Left colon (tissue), 2 donors: ENCODE measurements around the gene SLC25A2. TPM values are rescaled to one million over a fixed set of nuclear protein-coding genes. Genes with fewer than 3 reads are reported as not detected.
A peak's percentile ranks its signal among the peaks of the same experiment; 100 is the strongest.
"Not testable (repeated sequence)": the region's sequence is repeated elsewhere in the genome, so short reads cannot be mapped to it uniquely, and the experiment has no call there.

ENCODE experiments used
- ATAC-seq: fragments of 200-7000 bp; cut with Tn5 transposase; one replicate; pipeline ENCODE4 v1.9.1; 2020; ENCODE audit warnings: mild to moderate bottlenecking, moderate library complexity
- DNase-seq, 2 donors: peaks; one replicate each; pipeline ENCODE4 v3.0.0-alpha.2; 2020
- intact Hi-C, 2 donors: fragments of 100-400 bp; cut with DNase I in 1 of 2; cut with micrococcal nuclease in 1 of 2; formaldehyde crosslinking; loops; one replicate each; pipeline versions ENCODE4 v1.11.2 to v1.14.0; 2022; cut with DNase I, micrococcal nuclease
- total RNA-seq, 2 donors: library from RNA; stranded (reverse); fragmentation: NEBNext Ultra II Directional; extraction: Animal tissue kit (Norgen Biotek cat#: 25700); gene quantifications; one replicate each; pipeline ENCODE4 v1.2.1, GENCODE V29; 2021
- donor health status: DM: no; HTN: no; CAD: no.
- donor health status: DM: yes; HTN: yes; CAD: no.

The SLC25A2 gene
- total RNA-seq, 2 donors from 2014 or later = 0.95 to 1.4 TPM

GRCh38 chr5:141320225-141321169 is 16.6 kb upstream of the SLC25A2 start, which contains the start of gene TAF7:
Gene TAF7, minus strand, starts transcription at chr5:141320784. Its CDS starts 740 bp downstream, at chr5:141320044.
- ATAC-seq (peak; percentile 99), DNase-seq (peak; percentile 91 to 93)
- intact Hi-C loops = loop anchor here in 1 of 2 donors (10.0 kb wide), 2 partner anchors 204 to 244 kb away; no protein-coding TSS in a partner anchor

- intact Hi-C loops = loop anchor here in 1 of 2 donors (10.0 kb wide), 2 partner anchors 205 to 245 kb away; no protein-coding TSS in a partner anchor
- ATAC-seq (no peak), DNase-seq (no peak)
These were observed 15.8 kb upstream of the SLC25A2 start for GRCh38 chr5:141319699-141320098.

GRCh38 chr5:141319202-141319601 is 15.4 kb upstream of the SLC25A2 start:
- DNase-seq = no peak
- intact Hi-C loops = no loop called here
- ATAC-seq = no peak

GRCh38 chr5:141316963-141317362 is 13.1 kb upstream of the SLC25A2 start:
- ATAC-seq, DNase-seq, intact Hi-C loops: not testable (repeated sequence)

GRCh38 chr5:141313711-141314110 is 9.9 kb upstream of the SLC25A2 start:
- intact Hi-C loops = no loop called here
- DNase-seq = no peak
- no peak for ATAC-seq

- intact Hi-C loops = no loop called here
- DNase-seq (no peak), ATAC-seq (no peak)
These were observed 2.8 kb upstream of the SLC25A2 start for GRCh38 chr5:141306630-141307029.

- ATAC-seq = no peak
- intact Hi-C loops = no loop called here
- DNase-seq = no peak
These were observed 5.5 kb downstream of the SLC25A2 start for GRCh38 chr5:141298376-141298775.

GRCh38 chr5:141272906-141273305 is 30.9 kb downstream of the SLC25A2 start:
- intact Hi-C loops = no loop called here
- no peak for DNase-seq
- ATAC-seq = no peak

GRCh38 chr5:141269195-141269594 is 34.7 kb downstream of the SLC25A2 start:
- DNase-seq (no peak), ATAC-seq (no peak)
- intact Hi-C loops = no loop called here

- intact Hi-C loops = no loop called here
These were observed 42.7 kb downstream of the SLC25A2 start for GRCh38 chr5:141261238-141261546.

GRCh38 chr5:141260458-141261237 is 43.2 kb downstream of the SLC25A2 start:
- no peak for ATAC-seq
- intact Hi-C loops = no loop called here

More at GRCh38 chr5:141261238-141261546, 42.7 kb downstream of the SLC25A2 start:
- no peak for DNase-seq
- no peak for ATAC-seq

GRCh38 chr5:141258948-141259347 is 44.9 kb downstream of the SLC25A2 start:
- intact Hi-C loops = no loop called here
- DNase-seq (no peak), ATAC-seq (no peak)

More at GRCh38 chr5:141260458-141261237, 43.2 kb downstream of the SLC25A2 start:
- no peak for DNase-seq

- DNase-seq (no peak), ATAC-seq (no peak)
- intact Hi-C loops = no loop called here
These were observed 45.4 kb downstream of the SLC25A2 start for GRCh38 chr5:141258464-141258863.

Other genes with a start within 250 kb of the SLC25A2 start
- gene PCDHB2, start 209.4 kb downstream of the SLC25A2 start, total RNA-seq = 1 to 10 TPM; 1.1 to 1.2 TPM
- gene PCDHB3, start 203.6 kb downstream of the SLC25A2 start, total RNA-seq = 1 to 10 TPM in 1 of 2 donors, under 1 TPM in 1; 0.73 to 1.4 TPM
- gene PCDHB4, start 182.2 kb downstream of the SLC25A2 start, total RNA-seq = under 1 TPM; 0.46 to 0.81 TPM
- under 1 TPM; 0.31 to 0.56 TPM for gene PCDHB5, start 168.8 kb downstream of the SLC25A2 start, total RNA-seq
- under 1 TPM in 1 of 2 donors, not detected in 1; 0.11 TPM for gene PCDHB6, start 154.0 kb downstream of the SLC25A2 start, total RNA-seq
- gene PCDHB7, start 131.4 kb downstream of the SLC25A2 start, total RNA-seq = under 1 TPM; 0.12 to 0.34 TPM
- gene PCDHB8, start 126.3 kb downstream of the SLC25A2 start, total RNA-seq = under 1 TPM; 0.59 to 0.67 TPM
- gene PCDHB16, start 121.7 kb downstream of the SLC25A2 start, total RNA-seq = 1 to 10 TPM in 1 of 2 donors, under 1 TPM in 1; 0.34 to 1.2 TPM
- under 1 TPM; 0.34 to 0.61 TPM for gene PCDHB9, start 116.9 kb downstream of the SLC25A2 start, total RNA-seq
- gene PCDHB10, start 111.7 kb downstream of the SLC25A2 start, total RNA-seq = under 1 TPM; 0.40 to 0.56 TPM
- gene PCDHB11, start 104.4 kb downstream of the SLC25A2 start, total RNA-seq = 1 to 10 TPM in 1 of 2 donors, under 1 TPM in 1; 0.82 to 1.4 TPM
- under 1 TPM; 0.24 to 0.42 TPM for gene PCDHB12, start 95.3 kb downstream of the SLC25A2 start, total RNA-seq
- gene PCDHB13, start 90.1 kb downstream of the SLC25A2 start, total RNA-seq = 1 to 10 TPM; 1.3 to 2.0 TPM
- gene PCDHB14, start 80.7 kb downstream of the SLC25A2 start, total RNA-seq = 1 to 10 TPM; 1.2 to 1.7 TPM
- 1 to 10 TPM in 1 of 2 donors, under 1 TPM in 1; 0.49 to 1.1 TPM for gene PCDHB15, start 58.7 kb downstream of the SLC25A2 start, total RNA-seq
- 10 to 100 TPM; 52.3 to 66.1 TPM for gene TAF7, start 16.7 kb upstream of the SLC25A2 start, total RNA-seq
- gene PCDHGA1, start 26.5 kb upstream of the SLC25A2 start, total RNA-seq = under 1 TPM; 0.31 TPM
- gene PCDHGA2, start 34.7 kb upstream of the SLC25A2 start, total RNA-seq = under 1 TPM; 0.31 to 0.75 TPM
- under 1 TPM; 0.21 to 0.39 TPM for gene PCDHGA3, start 39.8 kb upstream of the SLC25A2 start, total RNA-seq
- gene PCDHGB1, start 46.0 kb upstream of the SLC25A2 start, total RNA-seq = 1 to 10 TPM in 1 of 2 donors, under 1 TPM in 1; 0.79 to 1.1 TPM
- gene PCDHGA4, start 51.0 kb upstream of the SLC25A2 start, total RNA-seq = under 1 TPM; 0.37 to 0.84 TPM
- gene PCDHGB2, start 55.9 kb upstream of the SLC25A2 start, total RNA-seq = 1 to 10 TPM; 1.6 to 1.7 TPM
- gene PCDHGA5, start 60.1 kb upstream of the SLC25A2 start, total RNA-seq = 1 to 10 TPM in 1 of 2 donors, under 1 TPM in 1; 0.70 to 1.5 TPM
- 1 to 10 TPM in 1 of 2 donors, under 1 TPM in 1; 0.98 to 1.5 TPM for gene PCDHGB3, start 66.2 kb upstream of the SLC25A2 start, total RNA-seq
- gene PCDHGA6, start 69.8 kb upstream of the SLC25A2 start, total RNA-seq = 1 to 10 TPM; 1.6 to 2.0 TPM
- 1 to 10 TPM; 1.3 to 1.5 TPM for gene PCDHGA7, start 78.7 kb upstream of the SLC25A2 start, total RNA-seq
- 1 to 10 TPM in 1 of 2 donors, under 1 TPM in 1; 0.98 to 1.3 TPM for gene PCDHGB4, start 83.6 kb upstream of the SLC25A2 start, total RNA-seq
- gene PCDHGA8, start 88.6 kb upstream of the SLC25A2 start, total RNA-seq = under 1 TPM; 0.73 to 0.82 TPM
- 1 to 10 TPM; 3.4 to 4.0 TPM for gene PCDHGB5, start 93.9 kb upstream of the SLC25A2 start, total RNA-seq
- gene PCDHGA9, start 98.7 kb upstream of the SLC25A2 start, total RNA-seq = 1 to 10 TPM; 1.6 to 2.6 TPM
- gene PCDHGB6, start 104.0 kb upstream of the SLC25A2 start, total RNA-seq = 1 to 10 TPM; 1.9 to 2.2 TPM
- gene PCDHGA10, start 108.9 kb upstream of the SLC25A2 start, total RNA-seq = 1 to 10 TPM; 2.8 to 5.3 TPM
- 1 to 10 TPM; 3.0 to 4.2 TPM for gene PCDHGB7, start 113.6 kb upstream of the SLC25A2 start, total RNA-seq
- 1 to 10 TPM; 1.3 to 2.2 TPM for gene PCDHGA11, start 117.0 kb upstream of the SLC25A2 start, total RNA-seq
- 1 to 10 TPM; 1.8 to 2.0 TPM for gene PCDHGA12, start 126.5 kb upstream of the SLC25A2 start, total RNA-seq
- gene PCDHGC3, start 171.9 kb upstream of the SLC25A2 start, total RNA-seq = 10 to 100 TPM; 15.3 to 16.0 TPM
- under 1 TPM; 0.64 to 0.92 TPM for gene PCDHGC4, start 181.0 kb upstream of the SLC25A2 start, total RNA-seq
- under 1 TPM; 0.75 to 0.76 TPM for gene PCDHGC5, start 185.0 kb upstream of the SLC25A2 start, total RNA-seq